HG02981 (cell line): ENCODE measurements around the gene LAMC3.

Source experiments
- ATAC-seq: cut with Tn5 transposase; IDR thresholded peaks from one replicate; pipeline ENCODE4 v1.9.1; 2021; ENCODE audit warnings: mild to moderate bottlenecking, moderate library complexity; ENCODE audit not compliant: unreplicated experiment

Gene LAMC3

DNA sequence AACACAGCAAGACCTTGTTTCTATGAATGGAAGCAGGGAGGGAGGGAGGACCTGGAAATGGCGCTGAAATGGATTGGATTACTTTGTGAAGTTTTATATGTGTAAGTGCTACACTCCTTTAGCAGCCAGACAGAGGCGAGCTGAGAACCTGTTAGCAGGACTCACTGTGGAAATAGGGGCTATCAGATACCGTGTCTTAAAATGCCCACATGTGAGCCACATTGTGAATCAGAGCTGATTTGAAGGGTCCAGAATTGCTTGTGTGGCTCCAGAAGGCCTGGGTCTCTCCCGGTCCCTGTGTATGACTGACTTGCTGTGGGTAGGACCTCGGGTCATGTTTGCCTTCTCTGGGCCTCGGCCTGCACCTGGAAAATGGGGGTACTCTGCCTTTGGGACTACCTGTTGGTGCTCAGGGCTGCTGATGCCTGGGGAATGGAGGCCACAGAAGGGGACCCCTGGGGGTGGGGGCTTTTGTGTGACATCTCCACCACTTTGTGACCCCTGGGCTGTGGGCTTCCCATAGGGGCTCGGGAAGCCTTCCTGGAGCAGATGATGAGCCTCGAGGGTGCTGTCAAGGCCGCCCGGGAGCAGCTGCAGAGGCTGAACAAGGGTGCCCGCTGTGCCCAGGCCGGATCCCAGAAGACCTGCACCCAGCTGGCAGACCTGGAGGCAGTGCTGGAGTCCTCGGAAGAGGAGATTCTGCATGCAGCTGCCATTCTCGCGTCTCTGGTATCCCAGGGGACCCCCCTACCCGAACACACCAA is 63.3 kb downstream of the LAMC3 start:
- ATAC-seq = no peak

DNA sequence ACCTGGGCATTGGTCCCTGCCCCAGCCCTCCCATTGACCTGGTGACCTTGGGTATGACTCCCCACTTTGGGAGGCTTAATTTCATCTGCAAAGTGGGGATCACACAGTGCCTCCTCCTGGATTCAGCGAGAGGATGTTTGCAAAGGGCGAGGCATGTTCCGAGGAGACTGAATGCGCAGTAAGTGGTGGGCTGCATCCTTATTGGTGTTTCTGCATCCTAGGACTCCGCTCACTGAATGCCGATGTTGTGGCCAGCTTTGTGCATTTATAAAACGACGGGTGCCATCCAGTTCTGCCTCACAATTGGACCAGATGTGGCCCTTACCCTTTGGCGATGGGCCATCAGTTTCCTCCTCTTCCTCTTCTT is 63.9 kb downstream of the LAMC3 start:
- ATAC-seq = no peak

DNA sequence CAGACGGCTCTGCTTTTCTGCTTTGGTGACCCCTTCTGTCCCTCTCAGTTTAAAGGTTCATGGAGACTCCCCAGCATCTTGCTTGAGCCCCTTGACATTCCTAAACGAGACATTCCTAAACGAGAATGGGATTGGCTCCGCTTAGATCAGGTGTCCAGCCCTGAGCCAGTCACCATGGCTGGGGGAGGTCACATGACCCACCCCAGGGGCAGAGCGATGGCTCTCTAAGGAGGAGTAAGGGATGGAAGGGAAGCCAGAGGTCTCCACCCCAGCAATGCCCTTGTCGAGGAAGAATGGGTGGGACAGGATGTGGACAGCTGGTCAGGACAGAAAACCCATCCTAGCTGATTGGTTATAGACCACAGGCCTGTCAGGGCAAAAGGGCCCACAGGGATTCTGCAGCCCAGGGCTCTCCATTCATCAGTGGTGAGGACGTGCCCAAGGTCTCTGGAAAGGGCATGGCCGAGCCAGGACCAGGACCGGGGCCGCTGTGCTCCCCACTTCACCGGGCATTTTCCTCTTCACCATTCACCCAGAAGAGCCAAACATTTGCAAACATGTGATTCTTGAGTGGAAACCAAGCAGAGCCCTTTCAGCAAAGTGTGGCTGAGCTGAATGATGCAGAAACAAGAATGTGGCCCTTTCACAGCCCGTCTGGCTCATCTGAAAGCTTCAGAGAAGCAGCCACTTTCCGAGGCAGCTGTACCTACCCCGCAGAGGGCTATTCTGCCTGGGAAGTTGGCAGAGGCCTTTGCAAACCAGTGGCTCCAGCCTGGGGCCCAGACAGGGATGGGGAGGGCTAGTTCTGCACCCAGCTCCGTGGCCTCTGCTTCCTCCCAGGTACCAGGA is 67.6 kb downstream of the LAMC3 start:
- no peak for ATAC-seq

DNA sequence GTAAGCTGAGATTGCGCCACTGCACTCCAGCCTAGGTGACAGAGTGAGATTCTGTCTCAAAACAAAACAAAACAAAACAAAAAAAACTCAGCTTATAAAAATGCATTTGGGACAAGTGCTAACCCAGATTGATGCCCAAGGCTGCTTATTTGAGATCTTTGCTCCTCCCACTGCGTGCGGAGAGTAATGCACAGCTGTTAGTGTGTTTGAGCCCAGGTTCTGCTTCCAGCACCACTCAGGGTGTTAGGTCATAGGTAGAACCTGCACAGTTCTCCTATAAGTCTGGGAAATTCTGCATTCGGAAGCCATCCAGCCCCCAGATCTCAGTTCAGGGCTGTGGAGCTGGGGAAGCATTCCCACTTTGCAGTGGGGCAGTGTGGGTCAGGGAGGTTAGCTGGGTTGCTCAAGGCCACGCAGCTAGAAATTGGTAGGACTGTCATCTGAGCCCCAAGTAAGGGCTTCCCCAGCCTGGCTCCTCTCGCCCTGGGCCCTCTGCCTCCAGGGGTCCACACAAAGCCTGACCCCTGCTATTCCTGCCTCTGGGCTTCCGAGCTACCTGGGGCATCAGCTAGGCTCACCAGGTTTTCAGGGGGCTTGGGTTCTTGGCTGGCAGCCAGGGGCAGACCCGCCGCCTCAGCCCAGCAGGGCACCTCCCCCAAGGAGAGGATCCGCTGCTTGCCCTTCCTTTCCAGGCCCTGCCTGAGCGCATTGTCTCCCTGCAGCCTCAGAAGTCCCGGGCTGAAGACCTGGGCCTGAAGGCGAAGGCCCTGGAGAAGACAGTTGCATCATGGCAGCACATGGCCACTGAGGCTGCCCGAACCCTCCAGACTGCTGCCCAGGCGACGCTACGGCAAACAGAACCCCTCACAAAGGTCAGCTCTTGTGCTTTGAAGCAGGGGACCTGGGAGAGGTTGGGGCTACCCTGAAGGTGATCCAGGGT is 69.7 kb downstream of the LAMC3 start:
- no peak for ATAC-seq

DNA sequence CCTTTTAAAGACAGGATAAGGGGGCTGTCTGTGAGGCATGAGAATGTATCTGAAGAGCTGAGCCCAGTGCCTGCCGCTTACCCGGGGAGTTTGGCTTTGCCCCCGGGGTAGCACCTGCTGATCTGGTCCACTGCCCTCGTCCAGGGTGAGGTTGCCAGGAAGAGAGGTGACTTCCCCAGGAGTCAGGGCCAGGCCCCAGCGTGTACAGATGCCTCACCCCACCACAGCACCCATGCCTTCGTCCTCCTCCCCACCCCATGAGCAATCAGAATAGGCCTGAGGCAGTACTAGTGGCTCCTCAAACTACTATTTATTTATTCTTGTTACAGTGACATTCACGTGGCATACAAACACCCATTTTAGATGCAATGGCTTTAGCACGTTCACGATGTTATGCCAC is 71.6 kb downstream of the LAMC3 start:
- ATAC-seq = no peak

DNA sequence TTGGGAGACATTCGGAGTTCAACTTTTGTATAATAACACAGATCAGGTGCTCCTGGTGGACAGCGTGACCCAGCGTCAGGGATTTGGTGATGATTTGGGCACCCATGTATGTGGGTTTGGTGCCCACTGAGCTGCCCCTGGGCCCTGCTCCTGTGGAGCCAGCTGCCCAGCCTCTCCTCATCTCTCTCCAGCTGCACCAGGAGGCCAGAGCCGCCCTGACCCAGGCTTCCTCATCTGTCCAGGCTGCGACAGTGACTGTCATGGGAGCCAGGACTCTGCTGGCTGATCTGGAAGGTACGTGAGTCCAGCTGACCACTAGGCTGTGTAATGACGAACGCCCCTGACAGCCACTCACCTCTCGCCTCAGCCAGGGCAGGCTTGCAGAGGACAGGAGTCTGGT is 72.9 kb downstream of the LAMC3 start:
- no peak for ATAC-seq

DNA sequence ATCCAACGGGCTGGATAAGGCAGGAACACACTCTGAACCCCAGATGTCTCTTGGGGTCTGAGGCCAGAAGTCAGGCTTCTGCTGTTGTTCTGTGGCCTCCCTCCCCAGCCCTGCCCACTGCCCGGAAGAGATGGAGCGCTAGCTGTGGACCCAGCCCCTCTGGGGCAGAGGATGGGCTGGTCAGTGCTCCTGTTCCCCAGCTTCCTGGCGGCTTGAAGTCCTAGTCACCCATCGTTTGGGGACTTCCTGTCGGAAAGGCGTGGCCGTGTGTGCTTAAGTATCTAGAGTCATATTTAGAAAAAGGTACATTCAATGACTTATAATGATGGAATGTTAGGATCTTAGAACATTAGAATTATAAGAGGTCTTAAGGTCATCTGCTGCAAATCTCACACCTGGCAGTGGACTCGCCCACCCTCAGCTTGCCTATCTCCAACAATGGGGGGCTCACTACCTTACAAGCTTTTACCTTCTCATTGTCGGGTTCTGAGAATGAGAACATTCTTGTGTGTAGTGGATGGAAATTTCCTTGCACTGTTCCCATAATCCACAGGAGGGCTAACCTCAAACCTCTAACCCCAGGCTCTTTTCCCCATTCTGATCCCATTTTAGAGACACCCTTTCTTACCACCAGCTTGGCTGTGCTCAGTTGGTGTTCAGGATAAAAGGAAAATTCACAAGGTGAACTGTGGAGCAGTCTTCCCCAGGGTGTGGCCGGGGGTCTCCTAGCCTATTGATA is 74.0 kb downstream of the LAMC3 start:
- ATAC-seq = no peak

DNA sequence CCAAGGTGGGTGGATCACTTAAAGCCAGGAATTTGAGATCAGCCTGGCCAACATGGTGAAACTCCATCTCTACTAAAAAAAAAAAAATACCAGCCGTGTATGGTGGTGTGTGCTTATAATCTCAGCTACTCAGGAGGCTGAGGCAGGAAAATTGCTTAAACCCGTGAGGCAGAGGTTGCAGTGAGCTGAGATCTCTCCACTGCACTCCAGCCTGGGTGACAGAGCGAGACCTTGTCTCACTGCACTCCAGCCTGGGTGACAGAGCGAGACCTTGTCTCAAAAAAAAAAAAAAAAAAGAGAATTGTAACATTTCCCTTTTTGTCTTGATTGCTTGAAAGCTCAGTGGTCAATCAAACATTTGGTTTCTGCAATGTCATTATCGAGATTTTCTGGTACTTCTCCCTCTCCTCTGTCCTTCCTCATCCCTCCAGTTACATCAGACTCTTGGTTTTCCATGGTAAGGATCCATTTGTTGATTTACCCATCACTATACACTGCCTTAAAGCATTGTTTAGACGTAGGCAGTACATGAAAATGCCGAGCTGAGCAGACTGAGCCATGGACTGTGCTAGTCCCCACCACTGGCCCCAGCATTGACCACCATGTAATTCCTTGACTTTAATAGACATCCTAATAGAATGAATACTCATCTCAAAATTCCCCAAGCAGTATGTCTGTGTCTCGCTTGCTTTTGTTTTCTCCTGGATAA is 75.8 kb downstream of the LAMC3 start:
- ATAC-seq = no peak

DNA sequence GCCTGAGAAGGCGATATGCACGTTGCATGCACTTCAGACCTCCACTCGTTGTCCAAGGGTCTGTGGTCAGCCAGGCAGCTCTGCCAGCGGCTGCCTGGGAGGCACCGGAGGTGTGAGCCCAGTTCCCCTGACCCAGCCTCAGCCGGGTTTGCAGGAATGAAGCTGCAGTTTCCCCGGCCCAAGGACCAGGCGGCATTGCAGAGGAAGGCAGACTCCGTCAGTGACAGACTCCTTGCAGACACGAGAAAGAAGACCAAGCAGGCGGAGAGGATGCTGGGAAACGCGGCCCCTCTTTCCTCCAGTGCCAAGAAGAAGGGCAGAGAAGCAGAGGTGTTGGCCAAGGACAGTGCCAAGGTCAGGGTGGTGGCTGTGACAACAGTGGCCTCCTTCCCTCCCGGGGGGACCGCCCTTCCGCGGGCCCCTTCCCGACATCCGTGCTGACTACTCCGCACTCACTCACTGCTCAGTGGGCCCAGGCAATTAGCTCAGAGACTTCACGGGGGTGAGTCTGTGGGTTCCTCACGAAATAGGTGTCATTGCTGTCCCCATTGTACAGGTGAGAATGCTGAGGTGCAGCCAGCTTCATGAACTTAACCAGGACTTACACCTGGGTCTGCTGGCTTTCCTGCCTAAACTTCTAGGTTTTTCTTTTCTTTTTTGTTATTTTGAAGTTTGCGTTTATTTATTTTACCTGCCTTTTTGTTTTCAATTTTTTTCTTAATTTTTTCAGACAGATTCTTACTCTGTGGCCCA is 76.6 kb downstream of the LAMC3 start:
- no peak for ATAC-seq

DNA sequence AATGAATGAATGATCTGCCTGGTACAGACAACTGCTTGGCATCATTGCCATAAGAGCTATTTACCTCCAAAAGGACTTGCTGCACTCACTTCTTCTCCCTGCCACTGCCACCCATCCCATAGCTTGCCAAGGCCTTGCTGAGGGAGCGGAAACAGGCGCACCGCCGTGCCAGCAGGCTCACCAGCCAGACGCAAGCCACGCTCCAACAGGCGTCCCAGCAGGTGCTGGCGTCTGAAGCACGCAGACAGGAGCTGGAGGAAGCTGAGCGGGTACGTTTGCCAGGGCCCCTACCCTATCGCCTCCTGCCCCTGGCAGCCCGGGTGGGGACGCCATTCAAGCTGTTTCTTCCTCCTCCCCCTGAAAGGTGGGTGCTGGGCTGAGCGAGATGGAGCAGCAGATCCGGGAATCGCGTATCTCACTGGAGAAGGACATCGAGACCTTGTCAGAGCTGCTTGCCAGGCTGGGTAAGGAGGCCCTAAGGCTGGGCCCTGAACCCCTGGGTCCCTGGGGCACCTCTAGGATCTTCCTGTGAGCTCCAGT is 78.5 kb downstream of the LAMC3 start:
- ATAC-seq = no peak

DNA sequence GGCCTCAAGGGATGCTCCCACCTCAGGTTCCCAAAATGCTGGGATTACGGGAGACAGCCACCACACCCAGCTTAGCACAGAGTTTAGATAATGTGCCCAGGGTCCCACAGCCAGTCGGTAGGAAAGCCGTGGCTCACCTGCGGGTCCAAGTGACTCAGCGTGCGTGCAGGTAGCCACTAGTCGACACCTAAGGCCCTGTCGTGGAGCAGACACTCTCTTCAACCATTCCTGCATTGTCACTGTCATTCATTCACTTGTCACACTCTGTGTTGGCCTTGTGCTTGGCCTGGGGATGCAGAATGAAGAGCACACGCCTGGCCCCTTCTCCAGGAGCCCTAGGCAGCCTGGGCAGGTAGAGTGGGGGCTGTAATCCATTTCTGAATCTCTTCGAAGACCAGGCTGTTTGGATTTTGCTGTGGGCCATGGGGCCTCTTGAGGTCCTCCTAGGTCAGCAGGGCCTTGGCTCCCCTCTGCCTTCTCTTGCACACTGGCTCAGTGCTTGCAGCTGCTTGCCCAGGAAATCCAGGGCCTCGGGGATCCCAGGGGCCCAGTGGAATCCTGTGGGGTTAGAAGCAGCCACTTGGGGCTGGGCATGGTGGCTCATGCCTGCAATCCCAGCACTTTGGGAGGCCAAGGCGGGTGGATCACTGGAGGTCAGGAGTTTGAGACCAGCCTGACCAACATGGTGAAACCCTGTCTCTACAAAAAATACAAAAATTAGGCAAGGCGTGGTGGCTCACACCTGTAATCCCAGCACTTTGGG is 81.2 kb downstream of the LAMC3 start:
- ATAC-seq = no peak

DNA sequence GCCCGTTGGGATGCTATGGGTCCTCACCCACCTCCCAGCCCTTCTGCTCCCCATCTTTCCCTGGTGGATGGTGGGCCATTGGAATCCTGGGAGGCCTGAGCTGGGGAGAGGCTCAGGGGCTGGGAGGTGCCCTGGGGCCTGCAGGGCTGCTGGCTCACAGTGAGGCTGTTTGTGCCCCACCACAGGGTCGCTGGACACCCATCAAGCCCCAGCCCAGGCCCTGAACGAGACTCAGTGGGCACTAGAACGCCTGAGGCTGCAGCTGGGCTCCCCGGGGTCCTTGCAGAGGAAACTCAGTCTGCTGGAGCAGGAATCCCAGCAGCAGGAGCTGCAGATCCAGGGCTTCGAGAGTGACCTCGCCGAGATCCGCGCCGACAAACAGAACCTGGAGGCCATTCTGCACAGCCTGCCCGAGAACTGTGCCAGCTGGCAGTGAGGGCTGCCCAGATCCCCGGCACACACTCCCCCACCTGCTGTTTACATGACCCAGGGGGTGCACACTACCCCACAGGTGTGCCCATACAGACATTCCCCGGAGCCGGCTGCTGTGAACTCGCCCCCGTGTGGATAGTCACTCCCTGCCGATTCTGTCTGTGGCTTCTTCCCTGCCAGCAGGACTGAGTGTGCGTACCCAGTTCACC is 82.5 kb downstream of the LAMC3 start:
- ATAC-seq = no peak

DNA sequence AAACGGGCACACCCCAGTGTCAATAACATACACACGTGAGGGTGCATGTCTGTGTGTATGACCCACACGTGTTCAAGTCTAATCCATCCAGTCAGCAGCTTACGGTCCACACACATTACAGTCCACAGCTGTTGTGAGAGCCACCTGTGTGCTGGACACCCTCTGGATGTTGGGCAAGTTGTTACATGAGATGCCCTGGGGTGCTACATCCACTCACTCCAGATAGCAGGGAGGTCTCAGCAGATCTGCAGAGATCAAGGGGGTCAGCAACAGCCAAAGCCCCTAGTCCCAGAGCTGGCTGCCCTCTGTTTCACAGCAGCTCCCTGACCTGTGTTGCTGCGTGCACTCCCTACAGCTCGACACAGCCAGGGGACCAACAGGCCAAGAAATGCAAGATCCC is 83.1 kb downstream of the LAMC3 start:
- ATAC-seq = no peak

DNA sequence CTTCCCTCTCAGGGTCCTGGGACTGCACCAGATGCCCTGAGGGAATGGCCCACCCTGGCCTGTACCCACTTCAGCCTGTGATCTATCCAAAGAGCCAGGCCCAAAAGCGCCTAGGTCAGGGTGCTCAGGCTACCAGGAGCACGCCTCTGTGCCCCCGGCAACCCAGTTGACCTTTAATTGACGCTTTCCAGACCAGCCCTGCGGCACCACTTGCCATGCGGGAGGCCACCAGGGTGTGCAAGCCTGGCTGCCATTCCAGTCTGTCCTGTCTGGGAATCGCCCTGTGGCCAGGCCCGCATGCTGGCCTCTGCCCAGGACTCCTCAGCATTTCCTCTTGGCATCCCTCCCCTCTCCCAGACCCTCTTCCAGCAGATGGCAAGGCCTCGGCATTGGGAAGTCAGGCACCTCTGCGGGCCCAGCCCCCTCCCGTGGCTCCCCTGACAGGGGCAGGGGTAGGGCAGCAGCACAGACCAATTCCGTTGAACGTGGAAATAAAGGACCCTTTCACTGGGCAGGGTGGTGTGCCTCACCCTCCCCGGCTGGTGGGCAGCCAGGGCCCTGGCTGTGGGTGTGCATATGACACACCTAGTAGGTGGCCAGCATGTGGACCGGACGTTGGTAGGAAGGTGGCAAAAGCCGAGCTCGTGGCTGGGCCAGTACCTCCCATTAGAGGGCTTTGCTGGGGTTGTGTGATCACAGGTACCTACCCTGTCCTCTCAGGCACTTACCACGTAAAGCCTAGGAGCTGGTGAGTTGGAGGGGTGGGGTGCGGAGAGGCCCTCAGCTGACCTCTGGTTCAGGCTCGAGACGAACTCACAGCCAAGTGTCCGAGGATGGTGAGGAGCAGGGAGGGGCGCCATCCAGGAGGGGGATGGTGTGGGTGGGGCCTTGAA is 83.8 kb downstream of the LAMC3 start:
- ATAC-seq = no peak

DNA sequence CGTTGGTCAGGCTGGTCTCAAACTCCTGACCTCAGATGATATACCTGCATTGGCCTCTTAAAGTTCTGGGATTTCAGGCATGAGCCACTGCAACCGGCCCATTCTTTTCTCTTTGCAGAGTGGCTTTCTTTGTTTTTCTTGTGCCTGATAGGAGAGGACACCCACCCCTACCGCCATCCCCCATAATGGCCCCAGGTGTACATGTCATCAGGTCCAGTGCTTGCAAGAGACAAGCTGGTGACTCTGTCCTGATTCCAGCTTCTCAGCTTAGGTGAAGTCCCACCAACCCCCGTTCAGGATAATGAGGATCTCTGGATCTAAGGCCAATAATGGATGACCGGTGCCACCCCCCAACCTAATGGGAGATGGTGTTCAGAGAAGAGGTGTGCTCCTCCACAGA is 85.0 kb downstream of the LAMC3 start:
- ATAC-seq = no peak

DNA sequence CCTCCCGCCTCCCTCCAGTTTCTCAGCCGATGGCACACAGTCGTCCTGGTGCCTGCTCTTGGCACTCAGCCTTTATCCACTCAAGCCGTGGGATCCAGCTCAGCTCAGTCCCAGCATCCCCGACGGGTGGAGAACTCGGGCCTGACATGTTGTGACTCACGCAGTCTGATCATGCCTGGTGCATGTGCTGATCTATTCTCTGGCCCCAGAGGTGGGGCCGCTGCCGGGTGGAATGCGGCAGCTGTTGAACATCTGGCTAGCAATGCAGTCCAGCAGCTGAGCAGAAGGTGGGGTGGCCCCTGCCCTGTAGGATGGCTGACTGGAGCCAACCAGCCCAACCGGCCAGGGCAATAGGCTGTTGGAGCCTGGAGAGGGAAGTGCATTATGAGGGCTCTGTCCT is 85.6 kb downstream of the LAMC3 start:
- no peak for ATAC-seq
